ENCODE results near the gene FUBP1. TPM values are rescaled to one million over a fixed set of nuclear protein-coding genes. Genes with fewer than 3 reads are reported as not detected.

FUBP1 gene
- total RNA-seq, 1 experiment from 2014 or later = 125 TPM

GRCh38 chr1:77906019-77906545 is 72.8 kb downstream of the FUBP1 start:
- no peak for DNase-seq (ENCODE audit: low read depth, low spot score)
- ATAC-seq = no peak
- Histone ChIP-seq H3K27me3 (ENCODE audit: insufficient read depth, low read length) (no peaks in the 10 kb centered on the region), H3K4me2 (ENCODE audit: low read length) (no peak overlapping the region), H3K4me3 (replicated peaks in 1 of 2; ENCODE audit: low read depth in 1 of 2, low read length in 2 of 2) (no peak overlapping the region), H3K9ac (ENCODE audit: low read length) (no peak overlapping the region), H3K4me1 (ENCODE audit: control insufficient read depth in 1 of 2, insufficient read depth in 2 of 2, low read length in 2 of 2) (no peaks in the 10 kb centered on the region), H2AFZ (ENCODE audit: low read depth, low read length, poor library complexity, severe bottlenecking) (no peak overlapping the region), H3K79me2 (ENCODE audit: insufficient read depth, low read length) (no peaks in the 10 kb centered on the region), H3K36me3 (ENCODE audit: control insufficient read depth in 1 of 2, insufficient read depth in 2 of 2, low read length in 2 of 2) (no peaks in the 10 kb centered on the region), H3K27ac (ENCODE audit: low read depth, low read length) (no peak overlapping the region), H4K20me1 (ENCODE audit: insufficient read depth) (no peaks in the 10 kb centered on the region), H3K9me3 (ENCODE audit: control insufficient read depth in 1 of 2, insufficient read depth in 1 of 2, low read depth in 1 of 2, low read length in 2 of 2) (no peaks in the 10 kb centered on the region), H3K9me2 (ENCODE audit: insufficient read depth) (no peaks in the 10 kb centered on the region)
- TF ChIP-seq SIN3A (IDR thresholded peaks at IDR 0.05; ENCODE audit: low read depth) = no peak
- no peak for TF ChIP-seq EZH2 (IDR thresholded peaks at IDR 0.05)
- TF ChIP-seq EGR1 (IDR thresholded peaks at IDR 0.05; ENCODE audit: low read depth) = no peak
- no peak for TF ChIP-seq POLR2AphosphoS5 (IDR thresholded peaks at IDR 0.05; ENCODE audit: low read depth, low read length)
- TF ChIP-seq CEBPB (IDR thresholded peaks at IDR 0.05; ENCODE audit: low read depth) = no peak
- TF ChIP-seq ZBTB33 (IDR thresholded peaks at IDR 0.05; ENCODE audit: extremely low read depth, insufficient replicate concordance, low read length) = no peak
- TF ChIP-seq ZNF274 (IDR thresholded peaks at IDR 0.05; ENCODE audit: low read depth, low read length) = no peak
- TF ChIP-seq CBX3 (IDR thresholded peaks at IDR 0.05; ENCODE audit: low read depth) = no peak
- TF ChIP-seq ZFX (IDR thresholded peaks at IDR 0.05) = no peak
- TF ChIP-seq ELF1 (IDR thresholded peaks at IDR 0.05; ENCODE audit: borderline replicate concordance, low read depth) = no peak
- RAD21 ChIA-PET (ENCODE audit: low non-redundant PET in 1 of 2, low total read pairs in 2 of 2, uncharacterized antibody in 2 of 2, unreplicated experiment in 2 of 2) = no interaction called here
- no TSS peak for BruUV-seq (replicated peaks)
- CTCF ChIA-PET = no interaction called here
- intact Hi-C loops (cut with micrococcal nuclease) = loop anchor here (10.0 kb wide), 2 partner anchors 221 to 371 kb away; partner anchors contain the start of gene ZZZ3
- POLR2A ChIA-PET = no interaction called here
